HepG2 (cell line): ENCODE measurements around the gene IPPK. TPM values are rescaled to one million over a fixed set of nuclear protein-coding genes. Genes with fewer than 3 reads are reported as not detected.

Experiments used
- ATAC-seq: fragments of 200-7000 bp; cut with Tn5 transposase; 3 replicates; pipeline ENCODE4 v1.9.1; 2020; ENCODE audit warnings: mild to moderate bottlenecking, moderate library complexity
- BruUV-seq: library from RNA; stranded (reverse); fragments of 400-500 nt; replicated peaks from 2 replicates; lab custom pipeline; 2021; lab: Mats Ljungman, UMichigan
- CTCF ChIA-PET: fragments of 300-600 bp; formaldehyde crosslinking; extraction: SDS; loops from one replicate; lab custom pipeline; 2021; ENCODE audit warnings: low total read pairs, inconsistent platforms, low intra/inter-chr PET ratio; lab: Yijun Ruan, JAX
- POLR2A ChIA-PET: fragments of 350-600 bp; sonication (Branson Sonifier 250); formaldehyde crosslinking; loops from one replicate; lab custom pipeline; 2020; ENCODE audit warnings: antibody characterized with exemption, inconsistent platforms; lab: Yijun Ruan, JAX
- DNase-seq: peaks from one replicate; pipeline ENCODE4 v3.0.0-alpha.2; 2015; ENCODE audit warnings: low spot score
- FAIRE-seq: peaks from 3 replicates; lab custom pipeline; 2011; peaks lifted over from hg19 to GRCh38; lab: Jason Lieb, UNC
- H2AFZ ChIP-seq: one replicate; pipeline ENCODE4 v1.6.1; 2011; ENCODE audit warnings: low read length, inconsistent platforms
- H3K27ac ChIP-seq: fragments of 300-600 bp; 3 replicates; pipeline ENCODE4 v1.8.0; 2011; ENCODE audit warnings: mixed run types, mild to moderate bottlenecking, mixed read lengths, low read length, inconsistent platforms; ENCODE audit not compliant: insufficient read depth; ENCODE audit errors: extremely low read length
- H3K27me3 ChIP-seq, 2 experiments: fragments of 200-600 bp in 1 of 2; 2 replicates in 1 of 2; 3 replicates in 1 of 2; pipeline versions ENCODE4 v1.6.0 to v1.8.0; 2011; ENCODE audit warnings: low read length in 2 of 2, mild to moderate bottlenecking in 2 of 2, moderate library complexity in 2 of 2, inconsistent platforms in 1 of 2; ENCODE audit not compliant: insufficient read depth in 2 of 2, control insufficient read depth in 1 of 2
- H3K36me3 ChIP-seq, 2 experiments: fragments of 200-600 bp in 1 of 2; replicated peaks in 1 of 2; 2 replicates in 1 of 2; 3 replicates in 1 of 2; pipeline versions ENCODE4 v1.5.1 to v1.8.0; 2011; ENCODE audit warnings: low read length in 2 of 2, inconsistent platforms in 1 of 2; ENCODE audit not compliant: insufficient read depth in 2 of 2, control insufficient read depth in 1 of 2
- H3K4me1 ChIP-seq: 2 replicates; pipeline ENCODE4 v1.5.1; 2012; ENCODE audit warnings: low read length, inconsistent platforms; ENCODE audit not compliant: insufficient read depth
- H3K4me2 ChIP-seq: 2 replicates; pipeline ENCODE4 v1.6.0; 2011; ENCODE audit warnings: low read depth, low read length, inconsistent platforms
- H3K4me3 ChIP-seq, 3 experiments: fragments of 200-600 bp in 1 of 3; sonication (generic), shearing (Covaris generic) in 1 of 3; replicated peaks in 1 of 3; 2 replicates each; pipeline ENCODE4 v1.5.1; 2011 to 2016; ENCODE audit warnings: low read length in 3 of 3, inconsistent platforms in 2 of 3, low read depth in 2 of 3, mild to moderate bottlenecking in 2 of 3, control low read depth in 1 of 3, mixed read lengths in 1 of 3; ENCODE audit not compliant: insufficient read depth in 1 of 3
- H3K79me2 ChIP-seq: one replicate; pipeline ENCODE4 v1.6.1; 2011; ENCODE audit warnings: low read length, inconsistent platforms; ENCODE audit not compliant: insufficient read depth
- H3K9ac ChIP-seq: 2 replicates; pipeline ENCODE4 v1.6.0; 2011; ENCODE audit warnings: mild to moderate bottlenecking, low read depth, low read length, inconsistent platforms; ENCODE audit not compliant: insufficient read depth
- H3K9me3 ChIP-seq: 2 replicates; pipeline ENCODE4 v1.5.1; 2012; ENCODE audit warnings: mild to moderate bottlenecking, low read length
- H4K20me1 ChIP-seq: 2 replicates; pipeline ENCODE4 v1.6.0; 2011; ENCODE audit warnings: inconsistent platforms, mild to moderate bottlenecking, low read length, moderate library complexity; ENCODE audit not compliant: insufficient read depth
- BCL3 ChIP-seq: sonication (generic); formaldehyde crosslinking; IDR thresholded peaks from 2 replicates; pipeline ENCODE4 v1.5.1; 2020; ENCODE audit warnings: mild to moderate bottlenecking, missing genetic modification reagents, moderate library complexity
- CBX1 ChIP-seq: IDR thresholded peaks from one replicate; pipeline ENCODE4 v1.6.1; 2016; ENCODE audit warnings: antibody characterized with exemption, low read depth
- E2F1 ChIP-seq: sonication (generic); formaldehyde crosslinking; IDR thresholded peaks from 2 replicates; pipeline ENCODE4 v1.5.0; 2020; ENCODE audit warnings: missing genetic modification reagents
- ESRRA ChIP-seq: sonication (generic); formaldehyde crosslinking; IDR thresholded peaks from 2 replicates; pipeline ENCODE4 v1.5.1; 2020; ENCODE audit warnings: mild to moderate bottlenecking, low read depth, missing genetic modification reagents
- MAX ChIP-seq: IDR thresholded peaks from 2 replicates; pipeline ENCODE4 v1.6.1; 2012; ENCODE audit warnings: inconsistent platforms
- MEIS2 ChIP-seq: sonication (generic); formaldehyde crosslinking; IDR thresholded peaks from 2 replicates; pipeline ENCODE4 v1.9.0; 2021; ENCODE audit warnings: mild to moderate bottlenecking, missing genetic modification reagents
- MTF1 ChIP-seq: sonication (generic); formaldehyde crosslinking; IDR thresholded peaks from 2 replicates; pipeline ENCODE4 v1.5.0; 2020; ENCODE audit warnings: missing genetic modification reagents
- NR2C2 ChIP-seq: sonication (generic); formaldehyde crosslinking; IDR thresholded peaks from 2 replicates; pipeline ENCODE4 v1.4.0; 2020; ENCODE audit warnings: missing genetic modification reagents, mild to moderate bottlenecking, moderate library complexity, borderline replicate concordance
- REL ChIP-seq: sonication (generic); formaldehyde crosslinking; conservative IDR thresholded peaks from 2 replicates; pipeline ENCODE4 v1.8.0; 2022; ENCODE audit warnings: mild to moderate bottlenecking, missing genetic modification reagents, moderate library complexity
- SNAPC2 ChIP-seq: sonication (generic); formaldehyde crosslinking; IDR thresholded peaks from 2 replicates; pipeline ENCODE4 v1.8.1; 2022; ENCODE audit warnings: mild to moderate bottlenecking, missing genetic modification reagents
- ZC3H13 ChIP-seq: sonication (generic); formaldehyde crosslinking; IDR thresholded peaks from 2 replicates; pipeline ENCODE4 v1.8.1; 2023; ENCODE audit warnings: mild to moderate bottlenecking, missing genetic modification reagents, moderate library complexity
- ZFP1 ChIP-seq: IDR thresholded peaks from 2 replicates; pipeline ENCODE4 v1.6.1; 2016
- ZNF430 ChIP-seq: sonication (generic); formaldehyde crosslinking; IDR thresholded peaks from 2 replicates; pipeline ENCODE4 v1.9.0; 2021; ENCODE audit warnings: mild to moderate bottlenecking, missing genetic modification reagents
- ZNF609 ChIP-seq: sonication (generic); formaldehyde crosslinking; IDR thresholded peaks from 2 replicates; pipeline ENCODE4 v1.4.0; 2020; ENCODE audit warnings: mild to moderate bottlenecking, missing genetic modification reagents, borderline replicate concordance
- ZNF777 ChIP-seq: sonication (generic); formaldehyde crosslinking; IDR thresholded peaks from 2 replicates; pipeline ENCODE4 v1.4.0; 2020; ENCODE audit warnings: missing genetic modification reagents
- WGBS: methylation state at CpG from one replicate; pipeline ENCODE4 v1.1.6; 2017; ENCODE audit warnings: low lambda C conversion rate; 5-methylcytosine and 5-hydroxymethylcytosine counted together
- in situ Hi-C: cut with HindIII; loops from 2 replicates; pipeline ENCODE4 v1.10.0; 2017; ENCODE audit warnings: low pct_unique_long_range_greater_than_20kb; ENCODE audit not compliant: extremely low pct_ligation_motif_present
- intact Hi-C: fragments of 100-400 bp; cut with micrococcal nuclease; formaldehyde crosslinking; loops from one replicate; pipeline ENCODE4 v1.10.0; 2022; ENCODE audit not compliant: unreplicated experiment
- polyA plus RNA-seq, 8 experiments: library from polyadenylated mRNA; depleted of rRNA in 3 of 8; stranded (reverse) in 7 of 8; unstranded in 1 of 8; fragments of >200 nt; fragmentation: Illumina TruSeq in 4 of 8; extraction: Trizol in 4 of 8; gene quantifications; 2 replicates each; pipeline versions ENCODE4 v1.2.1 to v1.2.3, GENCODE V29; 2011 to 2016; ENCODE audit warnings: low read depth in 4 of 8, missing spikeins in 1 of 8, mixed read lengths in 1 of 8; ENCODE audit not compliant: insufficient read depth in 1 of 8
- total RNA-seq, 5 experiments: library from RNA; depleted of rRNA; stranded (reverse); fragments of >200 nt; fragmentation: Illumina TruSeq; extraction: Trizol; gene quantifications; 2 replicates each; pipeline ENCODE4 v1.2.3, GENCODE V29; 2016; ENCODE audit warnings: low read depth in 1 of 5

The IPPK gene
- total and polyA plus RNA-seq, 2 of the 13 experiments (the other 11 are each of a cell fraction or from before 2014, with no cell fraction given): 9.9 to 14.1 TPM

GRCh38 chr9:92669527-92669889 lies 423 bp downstream of the IPPK start:
- DNase-seq (no peak), FAIRE-seq (no peak), ATAC-seq (peak; percentile 37; the same call in 1 of the 3 replicates)
- peak overlapping the region; percentile 86 for H3K9ac ChIP-seq
- peak overlapping the region; percentile 62 for H3K27ac ChIP-seq
- ChIA-PET CTCF (no interaction called here), POLR2A (interaction anchor here (1.0 to 2.3 kb wide), 7 partner anchors 19 to 569 kb away, joined by 3 to 11 read pairs (median 4); partner anchors contain the start of genes CENPP and NOL8)
- no peaks in the 10 kb centered on the region; a peak in 1 of 5 replicates for H3K27me3 ChIP-seq
- WGBS: 2% methylated on average over 16 of the region's 29 CpGs
- H3K36me3 ChIP-seq: peaks cover 2 to 8% of the 10 kb centered on the region in 2 experiments; a peak in 2 of 5 replicates
- H3K9me3 ChIP-seq: no peaks in the 10 kb centered on the region
- peaks cover 35% of the 10 kb centered on the region for H3K79me2 ChIP-seq
- H4K20me1 ChIP-seq: peaks cover 4% of the 10 kb centered on the region; the same call in 1 of the 2 replicates
- no peak overlapping the region for H2AFZ ChIP-seq
- intact Hi-C loops (no loop called here), in situ Hi-C loops (no loop called here)
- H3K4me2 ChIP-seq: peak overlapping the region; percentile 82
- H3K4me3 ChIP-seq: peak overlapping the region; percentile 66 to 98 (median 89)
- no TSS peak for BruUV-seq
- peaks cover 38% of the 10 kb centered on the region for H3K4me1 ChIP-seq
- TF ChIP-seq REL (peak; percentile 14; the same call in 1 of the 2 replicates), E2F1 (CRISPR knock-in tag) (no peak), BCL3 (CRISPR knock-in tag) (no peak), ESRRA (CRISPR knock-in tag) (no peak), MAX (0 out of 2 replicates have a peak, but pooled peaks have one; percentile 0), NR2C2 (CRISPR knock-in tag) (no peak), ZNF777 (CRISPR knock-in tag) (peak; percentile 45; the same call in 1 of the 2 replicates), CBX1 (no peak), ZC3H13 (CRISPR knock-in tag) (no peak), MTF1 (CRISPR knock-in tag) (no peak), MEIS2 (no peak), ZNF609 (CRISPR knock-in tag) (no peak), ZFP1 (CRISPR knock-in tag) (no peak), SNAPC2 (CRISPR knock-in tag) (0 out of 2 replicates have a peak, but pooled peaks have one; percentile 8), ZNF430 (0 out of 2 replicates have a peak, but pooled peaks have one; percentile 16)
